Measurements from ENCODE around the gene HSDL1.

GRCh38 chr16:84191466-84191865, 46.5 kb upstream of the HSDL1 start:
- TF ChIP-seq CTCF (IDR thresholded peaks at IDR 0.05; ENCODE audit: control extremely low read depth in 1 of 3, insufficient read depth in 1 of 3, low read depth in 1 of 3, low read length in 3 of 3): no peak
- TF ChIP-seq EP300 (IDR thresholded peaks at IDR 0.05; ENCODE audit: borderline replicate concordance in 1 of 2, low read depth in 2 of 2, low read length in 2 of 2): no peak
- no peak for TF ChIP-seq HDAC2 (IDR thresholded peaks at IDR 0.05; ENCODE audit: borderline replicate concordance in 1 of 2, low read depth in 2 of 2, low read length in 2 of 2)
- no peak for TF ChIP-seq YY1 (IDR thresholded peaks at IDR 0.05; ENCODE audit: low read depth, low read length)
- no peak for TF ChIP-seq POLR2A (IDR thresholded peaks at IDR 0.05; ENCODE audit: control extremely low read depth in 1 of 2, low read depth in 2 of 2, low read length in 2 of 2)
